ENCODE measurements around the gene FBXO47. TPM values are rescaled to one million over a fixed set of nuclear protein-coding genes. Genes with fewer than 3 reads are reported as not detected.
A peak's percentile ranks its signal among the peaks of the same experiment; 100 is the strongest.

FBXO47 gene
- total and polyA plus RNA-seq, 9 of the 15 experiments (the other 6 are each of a cell fraction or from before 2014, with no cell fraction given) = not detected

GRCh38 chr17:39001703-39002637, 34.8 kb upstream of the FBXO47 start (continued):
- TF ChIP-seq POLR2H (tag; IDR thresholded peaks at IDR 0.05; ENCODE audit: low read depth) = no peak
- no peak for TF ChIP-seq MEF2D (tag; conservative IDR thresholded peaks at IDR 0.05; ENCODE audit: low read depth)
- TF ChIP-seq BACH1 (tag; IDR thresholded peaks at IDR 0.05) = 0 out of 2 replicates have a peak, but pooled peaks have one; percentile 16
- no peak for TF ChIP-seq TRIM25 (IDR thresholded peaks at IDR 0.05; ENCODE audit: borderline replicate concordance)
- TF ChIP-seq ZNF253 (CRISPR knock-in tag; conservative IDR thresholded peaks at IDR 0.05) = no peak
- TF ChIP-seq SLC30A9 (CRISPR knock-in tag; IDR thresholded peaks at IDR 0.05) = no peak
- no peak for TF ChIP-seq ZSCAN32 (CRISPR knock-in tag; IDR thresholded peaks at IDR 0.05)
- TF ChIP-seq RFX7 (CRISPR knock-in tag; IDR thresholded peaks at IDR 0.05) = no peak
- no peak for TF ChIP-seq ZNF197 (CRISPR knock-in tag; IDR thresholded peaks at IDR 0.05; ENCODE audit: low read depth)
- TF ChIP-seq ZNF444 (CRISPR knock-in tag; IDR thresholded peaks at IDR 0.05) = no peak
- no peak for TF ChIP-seq KHSRP (IDR thresholded peaks at IDR 0.05)
- TF ChIP-seq ILK (tag; IDR thresholded peaks at IDR 0.05; ENCODE audit: borderline replicate concordance, low read depth) = no peak
- TF ChIP-seq, protein P1, sequence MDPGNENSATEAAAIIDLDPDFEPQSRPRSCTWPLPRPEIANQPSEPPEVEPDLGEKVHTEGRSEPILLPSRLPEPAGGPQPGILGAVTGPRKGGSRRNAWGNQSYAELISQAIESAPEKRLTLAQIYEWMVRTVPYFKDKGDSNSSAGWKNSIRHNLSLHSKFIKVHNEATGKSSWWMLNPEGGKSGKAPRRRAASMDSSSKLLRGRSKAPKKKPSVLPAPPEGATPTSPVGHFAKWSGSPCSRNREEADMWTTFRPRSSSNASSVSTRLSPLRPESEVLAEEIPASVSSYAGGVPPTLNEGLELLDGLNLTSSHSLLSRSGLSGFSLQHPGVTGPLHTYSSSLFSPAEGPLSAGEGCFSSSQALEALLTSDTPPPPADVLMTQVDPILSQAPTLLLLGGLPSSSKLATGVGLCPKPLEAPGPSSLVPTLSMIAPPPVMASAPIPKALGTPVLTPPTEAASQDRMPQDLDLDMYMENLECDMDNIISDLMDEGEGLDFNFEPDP (CRISPR knock-in tag; IDR thresholded peaks at IDR 0.05) = no peak
- 0 out of 2 replicates have a peak, but pooled peaks have one; percentile 21 for TF ChIP-seq SOX6 (IDR thresholded peaks at IDR 0.05)
- TF ChIP-seq SIX5 (IDR thresholded peaks at IDR 0.05; ENCODE audit: borderline replicate concordance in 1 of 2, insufficient read depth in 1 of 2, low read depth in 1 of 2, low read length in 2 of 2) = no peak
- TF ChIP-seq ZEB2 (IDR thresholded peaks at IDR 0.05) = peak; percentile 90
- no peak for TF ChIP-seq RB1 (IDR thresholded peaks at IDR 0.05; ENCODE audit: low read depth)
- no peak for TF ChIP-seq GATAD2A (IDR thresholded peaks at IDR 0.05)
- peak; percentile 75 for TF ChIP-seq JUN (IDR thresholded peaks at IDR 0.05; ENCODE audit: borderline replicate concordance, low read depth, low read length)
- TF ChIP-seq JUN (CRISPR knock-in tag; IDR thresholded peaks at IDR 0.05; ENCODE audit: borderline replicate concordance) = no peak
- TF ChIP-seq SRSF7 (optimal IDR thresholded peaks at IDR 0.05; ENCODE audit: low read depth, low read length) = no peak
- no peak for TF ChIP-seq RAD21 (CRISPR knock-in tag; conservative IDR thresholded peaks at IDR 0.05 in 1 of 2, IDR thresholded peaks at IDR 0.05 in 1 of 2)
- TF ChIP-seq ZNF354B (CRISPR knock-in tag; IDR thresholded peaks at IDR 0.05) = no peak
- TF ChIP-seq, protein P2, sequence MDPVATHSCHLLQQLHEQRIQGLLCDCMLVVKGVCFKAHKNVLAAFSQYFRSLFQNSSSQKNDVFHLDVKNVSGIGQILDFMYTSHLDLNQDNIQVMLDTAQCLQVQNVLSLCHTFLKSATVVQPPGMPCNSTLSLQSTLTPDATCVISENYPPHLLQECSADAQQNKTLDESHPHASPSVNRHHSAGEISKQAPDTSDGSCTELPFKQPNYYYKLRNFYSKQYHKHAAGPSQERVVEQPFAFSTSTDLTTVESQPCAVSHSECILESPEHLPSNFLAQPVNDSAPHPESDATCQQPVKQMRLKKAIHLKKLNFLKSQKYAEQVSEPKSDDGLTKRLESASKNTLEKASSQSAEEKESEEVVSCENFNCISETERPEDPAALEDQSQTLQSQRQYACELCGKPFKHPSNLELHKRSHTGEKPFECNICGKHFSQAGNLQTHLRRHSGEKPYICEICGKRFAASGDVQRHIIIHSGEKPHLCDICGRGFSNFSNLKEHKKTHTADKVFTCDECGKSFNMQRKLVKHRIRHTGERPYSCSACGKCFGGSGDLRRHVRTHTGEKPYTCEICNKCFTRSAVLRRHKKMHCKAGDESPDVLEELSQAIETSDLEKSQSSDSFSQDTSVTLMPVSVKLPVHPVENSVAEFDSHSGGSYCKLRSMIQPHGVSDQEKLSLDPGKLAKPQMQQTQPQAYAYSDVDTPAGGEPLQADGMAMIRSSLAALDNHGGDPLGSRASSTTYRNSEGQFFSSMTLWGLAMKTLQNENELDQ (CRISPR knock-in tag; IDR thresholded peaks at IDR 0.05; ENCODE audit: borderline replicate concordance) = no peak

Data from K562 (cell line).